Measurements from ENCODE around the gene FOXP3.

The FOXP3 gene

GRCh38 chrX:49286136-49286535 lies 21.6 kb upstream of the FOXP3 start:
- TF ChIP-seq CTCF (IDR thresholded peaks at IDR 0.05; ENCODE audit: insufficient read depth, low read depth, low read length, missing control alignments) = no peak
- H3K4me3 ChIP-seq (ENCODE audit: low read length) = no peak overlapping the region
- no peak for DNase-seq (ENCODE audit: low read depth)

- no peak overlapping the region for H3K4me3 ChIP-seq (ENCODE audit: low read length)
- DNase-seq (ENCODE audit: low read depth) = no peak
- TF ChIP-seq CTCF (IDR thresholded peaks at IDR 0.05; ENCODE audit: insufficient read depth, low read depth, low read length, missing control alignments) = no peak
Measured at GRCh38 chrX:49284212-49284611, 19.7 kb upstream of the FOXP3 start.

- TF ChIP-seq CTCF (IDR thresholded peaks at IDR 0.05; ENCODE audit: insufficient read depth, low read depth, low read length, missing control alignments) = peak; percentile 31
- peak; percentile 8 for DNase-seq (ENCODE audit: low read depth)
- H3K4me3 ChIP-seq (ENCODE audit: low read length) = no peak overlapping the region
Measured at GRCh38 chrX:49282647-49283011, 18.1 kb upstream of the FOXP3 start.

GRCh38 chrX:49278081-49278480 lies 13.6 kb upstream of the FOXP3 start:
- DNase-seq (ENCODE audit: low read depth) = no peak
- no peak for TF ChIP-seq CTCF (IDR thresholded peaks at IDR 0.05; ENCODE audit: insufficient read depth, low read depth, low read length, missing control alignments)
- no peak overlapping the region for H3K4me3 ChIP-seq (ENCODE audit: low read length)

- no peak overlapping the region for H3K4me3 ChIP-seq (ENCODE audit: low read length)
- DNase-seq (ENCODE audit: low read depth) = no peak
- TF ChIP-seq CTCF (IDR thresholded peaks at IDR 0.05; ENCODE audit: insufficient read depth, low read depth, low read length, missing control alignments) = no peak
Measured at GRCh38 chrX:49277535-49277830, 13.0 kb upstream of the FOXP3 start.

- H3K4me3 ChIP-seq (ENCODE audit: low read length) = no peak overlapping the region
- TF ChIP-seq CTCF (IDR thresholded peaks at IDR 0.05; ENCODE audit: insufficient read depth, low read depth, low read length, missing control alignments) = no peak
- peak; percentile 4 for DNase-seq (ENCODE audit: low read depth)
Measured at GRCh38 chrX:49276671-49277534, 12.4 kb upstream of the FOXP3 start.

- TF ChIP-seq CTCF (IDR thresholded peaks at IDR 0.05; ENCODE audit: insufficient read depth, low read depth, low read length, missing control alignments) = no peak
- DNase-seq (ENCODE audit: low read depth) = no peak
- no peak overlapping the region for H3K4me3 ChIP-seq (ENCODE audit: low read length)
Measured at GRCh38 chrX:49276207-49276606, 11.7 kb upstream of the FOXP3 start.
